Right forelimb (tissue), 1 donor: ENCODE measurements around the gene PYGB.

Experiments used
- DNase-seq: peaks from one replicate; pipeline ENCODE4 v3.0.0-alpha.2; 2018

Gene PYGB

DNA sequence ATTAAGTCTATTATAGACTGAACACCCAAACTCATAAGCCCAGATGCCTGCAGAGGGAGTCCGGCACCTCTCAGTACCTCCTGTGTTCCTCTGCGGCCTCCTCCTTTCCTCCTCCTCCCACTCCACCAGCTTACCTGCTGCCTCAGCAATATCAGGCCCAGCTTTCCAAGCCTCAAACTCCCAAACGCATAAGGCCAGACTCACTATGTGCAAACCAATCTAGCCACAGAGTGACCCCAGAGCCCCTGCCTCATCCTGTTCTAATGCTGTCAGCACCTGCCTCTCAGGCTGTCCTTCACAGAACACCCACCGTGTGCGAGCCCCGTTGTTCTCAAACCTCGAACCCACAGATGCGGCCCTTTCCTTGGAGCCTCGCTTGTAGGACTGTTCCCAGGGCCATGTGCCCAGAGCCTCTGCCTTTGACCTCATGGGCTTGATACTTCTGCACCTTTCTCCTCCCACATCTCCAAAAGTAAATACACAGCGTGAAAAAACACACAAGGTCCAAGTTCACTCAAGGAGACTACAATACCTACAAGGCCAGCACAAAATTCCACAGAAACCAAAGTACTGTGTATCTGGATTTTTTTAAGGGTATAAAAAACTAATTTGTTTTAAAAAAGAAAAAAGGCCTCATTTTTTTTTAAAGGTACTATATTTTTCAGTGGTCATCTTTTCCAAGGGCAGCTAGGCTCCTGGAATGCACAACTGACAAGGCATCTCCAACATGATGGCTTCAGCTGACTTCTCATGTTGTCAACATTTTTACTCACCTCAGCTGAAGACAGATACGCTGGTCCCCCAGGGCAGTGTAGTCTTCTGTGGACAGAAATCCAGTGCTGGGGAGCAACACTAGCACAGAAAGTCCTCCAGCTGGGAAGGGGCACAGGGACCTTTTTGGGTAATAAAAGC is 90.5 kb downstream of the PYGB start:
- DNase-seq, result no peak

DNA sequence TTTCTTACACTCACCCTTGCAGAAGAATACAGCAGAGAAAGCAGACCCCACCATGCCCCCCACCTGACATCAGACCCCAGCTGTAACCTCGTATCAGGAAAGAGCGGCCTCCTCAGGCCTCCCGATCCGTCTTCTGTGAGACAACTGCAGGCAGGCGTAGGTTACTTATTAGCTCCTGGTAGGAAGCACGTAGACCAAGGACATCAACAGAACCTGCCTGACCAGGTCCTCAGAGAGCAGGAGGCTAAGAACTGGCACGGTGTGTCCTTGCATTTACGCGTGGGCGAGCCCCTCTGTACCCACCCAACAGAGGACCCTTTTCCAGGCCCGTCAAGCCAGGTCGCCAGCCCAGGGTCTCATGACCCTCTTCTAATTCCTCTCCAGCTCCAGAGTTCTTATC is 91.7 kb downstream of the PYGB start:
- no peak for DNase-seq

GRCh38 chr20:25340380-25340779 is 92.5 kb downstream of the PYGB start:
- no peak for DNase-seq

GRCh38 chr20:25341716-25342680 is 94.1 kb downstream of the PYGB start:
- no peak for DNase-seq

GRCh38 chr20:25344634-25345033 is 96.7 kb downstream of the PYGB start:
- DNase-seq, result no peak

GRCh38 chr20:25345721-25346120 is 97.8 kb downstream of the PYGB start:
- no peak for DNase-seq

DNA sequence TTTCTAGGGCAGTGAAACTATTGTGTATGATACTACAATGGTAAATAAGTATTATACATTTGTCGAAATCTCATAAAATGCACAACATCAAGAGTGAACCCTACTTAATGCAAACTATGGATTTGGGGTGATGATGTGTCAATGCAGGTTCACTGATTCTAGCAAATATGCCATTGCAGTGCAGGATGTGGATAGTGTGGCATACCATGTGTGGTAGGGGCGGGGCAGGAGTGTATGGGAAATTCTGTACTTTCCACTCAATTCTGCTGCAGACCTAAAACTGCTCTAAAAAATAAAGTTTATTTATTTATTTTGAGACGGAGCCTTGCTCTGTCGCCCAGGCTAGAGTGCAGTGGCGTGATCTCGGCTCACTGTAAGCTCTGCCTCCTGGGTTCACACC is 98.5 kb downstream of the PYGB start:
- no peak for DNase-seq
